Activated CD8-positive, alpha-beta T cell treated with anti-CD3 and anti-CD28 coated beads for 36 hours (primary cell): ENCODE data around the gene BRINP3. TPM values are rescaled to one million over a fixed set of nuclear protein-coding genes. Genes with fewer than 3 reads are reported as not detected.

Experiments
- ATAC-seq: fragments of 200-7000 bp; cut with Tn5 transposase; one replicate; pipeline ENCODE4 v1.10.0; 2021; ENCODE audit warnings: mild to moderate bottlenecking, moderate library complexity
- CTCF ChIA-PET: fragments of 350-600 bp; sonication (Branson Sonifier 250); formaldehyde crosslinking; loops from one replicate; lab custom pipeline; 2021; ENCODE audit warnings: antibody characterized with exemption; lab: Charles Lee
- POLR2A ChIA-PET: fragments of 350-600 bp; sonication (Branson Sonifier 250); formaldehyde crosslinking; loops from one replicate; lab custom pipeline; 2021; ENCODE audit warnings: antibody characterized with exemption; lab: Charles Lee
- DNase-seq: peaks from one replicate; pipeline ENCODE4 v3.0.0-alpha.2; 2020
- H3K27ac Mint-ChIP-seq: one replicate; pipeline ENCODE4 v1.8.0; 2021; ENCODE audit warnings: mild to moderate bottlenecking, mixed read lengths
- H3K27me3 Mint-ChIP-seq: one replicate; pipeline ENCODE4 v1.8.0; 2021; ENCODE audit warnings: mixed read lengths
- H3K36me3 Mint-ChIP-seq: one replicate; pipeline ENCODE4 v1.8.0; 2021; ENCODE audit warnings: low read depth, mixed read lengths
- H3K4me1 Mint-ChIP-seq: one replicate; pipeline ENCODE4 v1.8.0; 2021; ENCODE audit warnings: low read depth, mixed read lengths
- H3K4me3 Mint-ChIP-seq: one replicate; pipeline ENCODE4 v1.8.0; 2021; ENCODE audit warnings: mild to moderate bottlenecking, moderate library complexity, mixed read lengths
- H3K9me3 Mint-ChIP-seq: one replicate; pipeline ENCODE4 v1.8.0; 2021; ENCODE audit warnings: mixed read lengths
- intact Hi-C: fragments of 100-400 bp; cut with micrococcal nuclease; formaldehyde crosslinking; loops from one replicate; pipeline ENCODE4 v1.10.0; 2022
- total RNA-seq, 2 experiments: library from RNA; stranded (reverse); gene quantifications; one replicate each; pipeline ENCODE4 v1.2.3, GENCODE V29; 2021
- TF ChIP-seq, protein P1 (sequence below): fragments of 200-600 bp; IDR thresholded peaks from one replicate; pipeline ENCODE4 v1.8.0; 2022; ENCODE audit warnings: antibody characterized with exemption, mild to moderate bottlenecking

Gene BRINP3
- total RNA-seq, 2 experiments from 2014 or later: not detected

DNA sequence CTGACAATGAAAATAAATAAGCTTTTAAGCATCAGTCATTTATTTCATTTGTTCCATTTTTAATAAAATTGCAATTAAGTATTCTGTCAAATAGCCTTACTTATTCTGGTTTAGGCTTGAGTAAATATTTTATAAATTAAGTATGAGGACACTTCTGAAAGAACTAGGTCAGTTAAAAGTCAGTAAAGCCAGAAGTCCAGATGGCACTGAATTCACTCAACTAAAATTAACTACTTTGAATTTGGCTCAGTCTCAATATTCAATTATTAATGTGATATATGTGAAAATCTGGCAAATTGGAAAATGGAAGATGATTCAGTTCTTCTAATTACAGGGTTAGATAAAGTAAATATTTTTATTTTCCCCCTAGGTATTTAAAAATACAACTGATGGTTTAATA lies 174.2 kb downstream of the BRINP3 start:
- no peak overlapping the region for H3K4me3 Mint-ChIP-seq
- H3K27me3 Mint-ChIP-seq: no peaks in the 10 kb centered on the region
- H3K4me1 Mint-ChIP-seq: no peaks in the 10 kb centered on the region
- H3K27ac Mint-ChIP-seq: no peak overlapping the region
- TF ChIP-seq, protein P1, sequence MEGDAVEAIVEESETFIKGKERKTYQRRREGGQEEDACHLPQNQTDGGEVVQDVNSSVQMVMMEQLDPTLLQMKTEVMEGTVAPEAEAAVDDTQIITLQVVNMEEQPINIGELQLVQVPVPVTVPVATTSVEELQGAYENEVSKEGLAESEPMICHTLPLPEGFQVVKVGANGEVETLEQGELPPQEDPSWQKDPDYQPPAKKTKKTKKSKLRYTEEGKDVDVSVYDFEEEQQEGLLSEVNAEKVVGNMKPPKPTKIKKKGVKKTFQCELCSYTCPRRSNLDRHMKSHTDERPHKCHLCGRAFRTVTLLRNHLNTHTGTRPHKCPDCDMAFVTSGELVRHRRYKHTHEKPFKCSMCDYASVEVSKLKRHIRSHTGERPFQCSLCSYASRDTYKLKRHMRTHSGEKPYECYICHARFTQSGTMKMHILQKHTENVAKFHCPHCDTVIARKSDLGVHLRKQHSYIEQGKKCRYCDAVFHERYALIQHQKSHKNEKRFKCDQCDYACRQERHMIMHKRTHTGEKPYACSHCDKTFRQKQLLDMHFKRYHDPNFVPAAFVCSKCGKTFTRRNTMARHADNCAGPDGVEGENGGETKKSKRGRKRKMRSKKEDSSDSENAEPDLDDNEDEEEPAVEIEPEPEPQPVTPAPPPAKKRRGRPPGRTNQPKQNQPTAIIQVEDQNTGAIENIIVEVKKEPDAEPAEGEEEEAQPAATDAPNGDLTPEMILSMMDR: no peak
- ChIA-PET CTCF (no interaction called here), POLR2A (no interaction called here)
- intact Hi-C loops: no loop called here
- DNase-seq (no peak), ATAC-seq (no peak)
- peaks cover 8% of the 10 kb centered on the region for H3K9me3 Mint-ChIP-seq
- H3K36me3 Mint-ChIP-seq: no peaks in the 10 kb centered on the region

DNA sequence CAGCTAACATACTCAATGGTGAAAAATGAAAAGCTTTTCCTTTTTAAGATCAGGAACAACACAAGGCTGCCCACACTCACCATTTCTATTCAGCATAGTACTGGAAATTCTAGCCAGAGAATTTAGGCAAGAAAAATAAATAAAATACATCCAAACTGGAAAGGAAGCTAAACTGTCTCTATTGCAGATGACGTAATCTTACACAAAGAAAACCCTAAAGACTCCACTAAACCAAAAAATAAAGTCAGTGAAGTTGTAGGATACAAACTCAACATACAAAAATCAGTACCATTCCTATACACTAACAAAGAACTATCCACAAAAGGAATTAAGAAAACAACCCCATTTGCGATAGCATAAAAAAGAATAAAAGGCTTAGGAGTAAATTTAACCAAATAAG lies 181.2 kb downstream of the BRINP3 start:
- POLR2A ChIA-PET: no interaction called here
- Mint-ChIP-seq H3K36me3 (no peaks in the 10 kb centered on the region), H3K27me3 (no peaks in the 10 kb centered on the region), H3K9me3 (peaks cover 8% of the 10 kb centered on the region), H3K4me3 (no peak overlapping the region), H3K27ac (no peak overlapping the region), H3K4me1 (no peaks in the 10 kb centered on the region)
- TF ChIP-seq, protein P1: no peak
- ATAC-seq (no peak), DNase-seq (no peak)
- intact Hi-C loops: no loop called here
- CTCF ChIA-PET: no interaction called here

DNA sequence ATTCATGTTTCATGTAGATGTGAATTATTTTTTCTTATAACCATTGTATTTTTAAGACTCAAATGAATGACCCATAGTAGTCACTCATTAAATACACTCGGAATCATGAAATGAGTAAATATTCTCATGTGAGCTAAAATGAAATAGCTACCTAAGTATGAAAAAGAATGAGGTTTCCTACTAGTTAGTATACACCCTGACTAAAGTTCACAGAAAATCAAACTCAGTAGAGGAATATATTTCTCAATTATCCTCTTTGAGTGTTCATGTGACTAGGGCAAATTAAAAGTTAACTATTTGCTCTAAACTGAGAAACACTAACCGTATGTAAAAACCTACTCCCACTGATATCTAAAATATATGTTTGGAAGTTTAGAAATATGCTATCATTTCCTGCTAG lies 187.8 kb downstream of the BRINP3 start:
- intact Hi-C loops: no loop called here

DNA sequence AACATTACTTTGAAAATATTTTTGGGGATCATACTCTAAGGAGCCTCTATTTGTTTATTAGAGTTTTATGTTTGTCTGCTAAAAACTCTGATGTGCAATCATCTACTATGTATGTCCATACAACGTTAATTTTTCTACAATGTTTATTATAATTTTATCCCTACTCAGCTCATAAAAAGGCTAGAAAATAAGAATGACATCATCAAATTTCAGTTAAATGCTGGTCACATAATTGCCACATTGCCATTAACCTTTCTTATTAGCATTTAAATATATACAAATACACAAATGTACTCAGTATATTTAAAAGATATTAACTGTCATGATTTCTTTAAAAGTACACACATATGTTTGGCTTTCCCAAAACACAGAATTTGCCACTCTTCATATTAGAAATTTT lies 191.6 kb downstream of the BRINP3 start:
- Mint-ChIP-seq H3K36me3 (no peaks in the 10 kb centered on the region), H3K4me1 (no peaks in the 10 kb centered on the region), H3K9me3 (peaks cover 5% of the 10 kb centered on the region), H3K27ac (no peak overlapping the region), H3K27me3 (no peaks in the 10 kb centered on the region), H3K4me3 (no peak overlapping the region)
- ChIA-PET CTCF (no interaction called here), POLR2A (no interaction called here)
- TF ChIP-seq, protein P1: no peak
- intact Hi-C loops: no loop called here
- DNase-seq: no peak
- no peak for ATAC-seq

More for the DNA sequence above, 187.8 kb downstream of the BRINP3 start:
- POLR2A ChIA-PET: no interaction called here
- H3K27ac Mint-ChIP-seq: no peak overlapping the region
- H3K36me3 Mint-ChIP-seq: no peaks in the 10 kb centered on the region
- no peaks in the 10 kb centered on the region for H3K27me3 Mint-ChIP-seq
- CTCF ChIA-PET: no interaction called here
- H3K9me3 Mint-ChIP-seq: peaks cover 8% of the 10 kb centered on the region
- H3K4me1 Mint-ChIP-seq: no peaks in the 10 kb centered on the region
- DNase-seq (no peak), ATAC-seq (no peak)
- TF ChIP-seq, protein P1: no peak
- H3K4me3 Mint-ChIP-seq: no peak overlapping the region

DNA sequence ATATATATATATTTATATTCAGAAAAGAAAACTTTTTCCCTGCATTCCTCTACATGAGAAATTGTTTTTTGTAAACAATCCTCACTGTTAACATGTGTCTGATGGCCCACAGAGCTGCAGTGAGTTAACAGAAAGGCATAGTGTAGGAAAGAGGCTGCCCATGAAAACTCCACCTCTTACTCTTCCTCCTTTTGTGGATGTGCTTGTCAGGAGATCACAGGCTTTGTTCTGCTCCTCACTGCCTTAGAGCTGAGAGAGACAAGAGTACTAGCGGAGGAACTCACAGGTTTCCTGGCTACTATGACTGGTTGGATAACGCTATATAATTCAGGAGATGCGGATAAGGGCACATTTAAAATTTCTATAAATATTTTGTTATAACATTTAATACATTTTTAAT lies 200.6 kb downstream of the BRINP3 start:
- ChIA-PET CTCF (no interaction called here), POLR2A (no interaction called here)
- Mint-ChIP-seq H3K9me3 (peaks cover 3% of the 10 kb centered on the region), H3K27ac (no peak overlapping the region), H3K36me3 (no peaks in the 10 kb centered on the region), H3K4me1 (no peaks in the 10 kb centered on the region), H3K27me3 (no peaks in the 10 kb centered on the region), H3K4me3 (no peak overlapping the region)
- no peak for ATAC-seq
- intact Hi-C loops: no loop called here
- DNase-seq: no peak
- TF ChIP-seq, protein P1: no peak
